SK-N-SH treated with all-trans-retinoic acid at 6 μM for 48 hours (cell line): ENCODE results near the gene DUSP16.

Experiments
- ATAC-seq: fragments of 200-7000 bp; cut with Tn5 transposase; 3 replicates; pipeline ENCODE4 v1.9.1; 2020; ENCODE audit warnings: mild to moderate bottlenecking, moderate library complexity
- ARNTL ChIP-seq: fragments of 450-650 bp; formaldehyde crosslinking; IDR thresholded peaks from 2 replicates; pipeline ENCODE4 v1.5.0; 2020; ENCODE audit warnings: low read depth, mild to moderate bottlenecking, moderate library complexity, borderline replicate concordance
- BACH2 ChIP-seq: fragments of 250-450 bp; sonication (Bioruptor Pico); IDR thresholded peaks from 2 replicates; pipeline ENCODE4 v1.9.0; 2021; ENCODE audit warnings: mild to moderate bottlenecking, borderline replicate concordance
- CREB5 ChIP-seq: fragments of 250-450 bp; sonication (Bioruptor Pico); IDR thresholded peaks from 2 replicates; pipeline ENCODE4 v1.5.1; 2020; ENCODE audit warnings: low read depth, mild to moderate bottlenecking, moderate library complexity
- CSDC2 ChIP-seq: fragments of 250-450 bp; sonication (Bioruptor Pico); IDR thresholded peaks from 2 replicates; pipeline ENCODE4 v1.5.0; 2020; ENCODE audit warnings: mild to moderate bottlenecking, moderate library complexity
- ESRRG ChIP-seq: fragments of 250-450 bp; sonication (Bioruptor Pico); IDR thresholded peaks from 2 replicates; pipeline ENCODE4 v1.6.1; 2021; ENCODE audit warnings: mild to moderate bottlenecking
- GLIS3 ChIP-seq: fragments of 250-450 bp; sonication (Bioruptor Pico); IDR thresholded peaks from 2 replicates; pipeline ENCODE4 v1.5.0; 2020; ENCODE audit warnings: mild to moderate bottlenecking, moderate library complexity
- ISL1 ChIP-seq: fragments of 250-450 bp; sonication (Bioruptor Pico); IDR thresholded peaks from 2 replicates; pipeline ENCODE4 v2.1.2; 2022; ENCODE audit warnings: mild to moderate bottlenecking, moderate library complexity
- OSR1 ChIP-seq: fragments of 250-450 bp; sonication (Bioruptor Pico); IDR thresholded peaks from 2 replicates; pipeline ENCODE4 v1.8.0; 2022; ENCODE audit warnings: moderate library complexity, mild to moderate bottlenecking, inconsistent platforms
- PATZ1 ChIP-seq: fragments of 250-450 bp; sonication (Bioruptor Pico); IDR thresholded peaks from 2 replicates; pipeline ENCODE4 v1.8.0; 2020; ENCODE audit warnings: mild to moderate bottlenecking, moderate library complexity, borderline replicate concordance
- POU6F1 ChIP-seq: fragments of 250-450 bp; sonication (Bioruptor Pico); IDR thresholded peaks from 2 replicates; pipeline ENCODE4 v1.8.0; 2021; ENCODE audit warnings: low read depth, mild to moderate bottlenecking, moderate library complexity, borderline replicate concordance
- PPARA ChIP-seq: fragments of 250-450 bp; sonication (Bioruptor Pico); IDR thresholded peaks from 2 replicates; pipeline ENCODE4 v1.5.0; 2020; ENCODE audit warnings: mild to moderate bottlenecking, borderline replicate concordance
- RARB ChIP-seq: fragments of 250-450 bp; sonication (Bioruptor Pico); IDR thresholded peaks from 2 replicates; pipeline ENCODE4 v1.8.0; 2021; ENCODE audit warnings: mild to moderate bottlenecking, moderate library complexity
- SNAI2 ChIP-seq: fragments of 250-450 bp; sonication (Bioruptor Pico); IDR thresholded peaks from 2 replicates; pipeline ENCODE4 v1.5.0; 2020; ENCODE audit warnings: mild to moderate bottlenecking, moderate library complexity
- TCF4 ChIP-seq: fragments of 250-450 bp; sonication (Bioruptor Pico); IDR thresholded peaks from 2 replicates; pipeline ENCODE4 v1.8.0; 2021; ENCODE audit warnings: mild to moderate bottlenecking, moderate library complexity, borderline replicate concordance
- TOX ChIP-seq: fragments of 250-450 bp; sonication (Bioruptor Pico); IDR thresholded peaks from 2 replicates; pipeline ENCODE4 v1.8.0; 2021; ENCODE audit warnings: mild to moderate bottlenecking, moderate library complexity, borderline replicate concordance
- TSHZ2 ChIP-seq: fragments of 250-450 bp; sonication (Bioruptor Pico); IDR thresholded peaks from 2 replicates; pipeline ENCODE4 v1.5.0; 2020; ENCODE audit warnings: mild to moderate bottlenecking, moderate library complexity
- ZC3H10 ChIP-seq: fragments of 250-450 bp; sonication (Bioruptor Pico); IDR thresholded peaks from 2 replicates; pipeline ENCODE4 v1.5.1; 2021; ENCODE audit warnings: mild to moderate bottlenecking, moderate library complexity
- ZFP30 ChIP-seq: fragments of 450-650 bp; formaldehyde crosslinking; IDR thresholded peaks from 2 replicates; pipeline ENCODE4 v1.5.0; 2022; ENCODE audit warnings: mild to moderate bottlenecking, moderate library complexity
- ZNF565 ChIP-seq: fragments of 450-650 bp; formaldehyde crosslinking; conservative IDR thresholded peaks from 2 replicates; pipeline ENCODE4 v1.5.0; 2020; ENCODE audit warnings: low read depth, mild to moderate bottlenecking, moderate library complexity
- ZNF70 ChIP-seq: fragments of 450-650 bp; formaldehyde crosslinking; IDR thresholded peaks from 2 replicates; pipeline ENCODE4 v1.5.0; 2020; ENCODE audit warnings: mild to moderate bottlenecking, moderate library complexity
- ZNF8 ChIP-seq: fragments of 450-650 bp; formaldehyde crosslinking; IDR thresholded peaks from 2 replicates; pipeline ENCODE4 v1.5.0; 2020; ENCODE audit warnings: mild to moderate bottlenecking, moderate library complexity

The DUSP16 gene

GRCh38 chr12:12549426-12549825 is 13.2 kb downstream of the DUSP16 start:
- no peak for TF ChIP-seq ISL1 (CRISPR knock-in tag)
- TF ChIP-seq ZNF70 (CRISPR knock-in tag), result no peak
- no peak for TF ChIP-seq RARB
- TF ChIP-seq ZNF8, result no peak

GRCh38 chr12:12548713-12549112 is 13.9 kb downstream of the DUSP16 start:
- ATAC-seq, result no peak
- no peak for TF ChIP-seq ZFP30 (CRISPR knock-in tag)
- no peak for TF ChIP-seq ZNF8
- no peak for TF ChIP-seq ARNTL (CRISPR knock-in tag)
- no peak for TF ChIP-seq ZNF565 (CRISPR knock-in tag)
- TF ChIP-seq BACH2 (CRISPR knock-in tag), result no peak
- TF ChIP-seq ESRRG (CRISPR knock-in tag), result no peak

More at GRCh38 chr12:12549426-12549825, 13.2 kb downstream of the DUSP16 start:
- no peak for ATAC-seq

- ATAC-seq, result no peak
- TF ChIP-seq ESRRG (CRISPR knock-in tag), result no peak
- no peak for TF ChIP-seq TOX (CRISPR knock-in tag)
- TF ChIP-seq PATZ1 (CRISPR knock-in tag), result no peak
- no peak for TF ChIP-seq ZNF565 (CRISPR knock-in tag)
- TF ChIP-seq CREB5 (CRISPR knock-in tag), result no peak
- TF ChIP-seq TCF4, result no peak
- no peak for TF ChIP-seq PPARA (CRISPR knock-in tag)
- no peak for TF ChIP-seq ARNTL (CRISPR knock-in tag)
- TF ChIP-seq OSR1 (CRISPR knock-in tag), result no peak
- no peak for TF ChIP-seq CSDC2 (CRISPR knock-in tag)
Measured at GRCh38 chr12:12546314-12546772, 16.3 kb downstream of the DUSP16 start.

GRCh38 chr12:12543959-12544358 is 18.7 kb downstream of the DUSP16 start:
- TF ChIP-seq TCF4 (no peak), ZNF70 (CRISPR knock-in tag) (no peak), ISL1 (CRISPR knock-in tag) (no peak), RARB (no peak), TSHZ2 (no peak), ZC3H10 (CRISPR knock-in tag) (no peak), ZFP30 (CRISPR knock-in tag) (no peak), ZNF8 (no peak), CREB5 (CRISPR knock-in tag) (no peak), SNAI2 (no peak), ESRRG (CRISPR knock-in tag) (no peak)
- no peak for ATAC-seq

GRCh38 chr12:12542964-12543363 is 19.7 kb downstream of the DUSP16 start:
- TF ChIP-seq CREB5 (CRISPR knock-in tag) (no peak), ZNF70 (CRISPR knock-in tag) (no peak), CSDC2 (CRISPR knock-in tag) (no peak), TCF4 (no peak), RARB (no peak), ARNTL (CRISPR knock-in tag) (no peak), ZC3H10 (CRISPR knock-in tag) (no peak), ZNF8 (no peak), GLIS3 (CRISPR knock-in tag) (no peak), POU6F1 (CRISPR knock-in tag) (no peak)
- no peak; the same call in 2 of the 3 replicates for ATAC-seq
